ENCODE measurements around the gene SNW1.
"Not testable (repeated sequence)": the region's sequence is repeated elsewhere in the genome, so short reads cannot be mapped to it uniquely, and the experiment has no call there.

Gene SNW1

DNA sequence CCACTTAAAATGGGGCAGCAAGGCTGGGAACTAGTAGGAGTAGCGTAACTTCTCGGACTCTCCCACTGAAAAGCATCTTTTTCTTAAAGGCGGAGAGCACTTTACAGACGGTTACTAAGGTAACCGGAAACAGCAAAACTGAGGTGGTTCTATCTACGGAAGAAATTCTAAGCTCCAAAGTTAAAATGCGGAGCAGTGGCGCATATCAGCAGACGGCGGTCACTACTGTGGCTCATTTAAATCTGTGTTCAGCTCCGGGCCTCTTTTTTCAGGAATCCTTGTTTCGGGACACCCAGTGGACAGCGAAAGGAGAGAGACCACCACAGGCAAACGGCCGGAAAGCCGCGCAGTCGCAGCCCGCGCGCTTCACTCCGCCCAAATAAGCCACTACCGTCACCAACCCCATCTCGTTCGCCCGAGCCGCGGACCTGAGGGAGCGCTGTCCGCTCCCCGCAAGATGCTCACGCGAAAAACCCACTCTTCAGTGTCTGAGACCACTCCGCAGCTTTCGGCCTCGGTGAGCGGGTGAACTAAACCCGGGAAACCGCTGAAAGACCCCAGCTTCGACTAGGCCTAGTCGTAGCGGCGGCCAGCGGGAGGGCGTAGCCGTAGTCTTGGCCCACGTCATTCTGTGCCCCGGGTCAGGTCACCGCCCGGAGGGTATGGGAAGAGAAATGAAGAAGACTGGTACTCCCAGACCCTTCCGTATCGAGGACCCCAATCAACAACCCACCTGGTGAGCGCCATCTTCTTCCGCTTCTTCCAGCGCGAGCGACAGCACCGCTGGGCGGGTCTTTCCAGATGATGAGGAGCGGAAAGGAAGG is at the start of gene SNW1:
TSS of gene SNW1 (minus strand) at position 776 of the 824 bp plus-strand sequence. CDS start at position 747, 29 bp downstream.
- peak in 1 of 2 experiments; percentile 96 for DNase-seq

DNA sequence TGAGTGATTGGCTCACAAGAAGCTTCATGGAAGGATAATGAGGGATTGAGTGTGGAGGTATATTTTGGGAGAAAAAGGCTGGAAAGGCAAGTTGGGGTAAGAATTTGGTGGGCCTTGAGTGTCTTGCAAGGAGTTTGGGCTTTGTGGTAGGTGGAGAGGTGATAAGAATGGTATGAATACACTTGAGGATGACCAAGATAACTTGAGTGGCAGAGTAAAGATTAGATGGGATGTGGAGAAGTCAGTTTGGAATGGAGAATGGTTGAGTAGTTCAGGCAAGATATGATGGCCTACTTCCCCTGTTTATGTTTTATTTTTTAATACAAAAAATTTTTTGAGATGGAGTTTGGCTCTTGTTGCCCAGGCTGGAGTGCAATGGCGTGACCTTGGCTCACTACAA is 48.1 kb upstream of the SNW1 start:
- DNase-seq: no peak

DNA sequence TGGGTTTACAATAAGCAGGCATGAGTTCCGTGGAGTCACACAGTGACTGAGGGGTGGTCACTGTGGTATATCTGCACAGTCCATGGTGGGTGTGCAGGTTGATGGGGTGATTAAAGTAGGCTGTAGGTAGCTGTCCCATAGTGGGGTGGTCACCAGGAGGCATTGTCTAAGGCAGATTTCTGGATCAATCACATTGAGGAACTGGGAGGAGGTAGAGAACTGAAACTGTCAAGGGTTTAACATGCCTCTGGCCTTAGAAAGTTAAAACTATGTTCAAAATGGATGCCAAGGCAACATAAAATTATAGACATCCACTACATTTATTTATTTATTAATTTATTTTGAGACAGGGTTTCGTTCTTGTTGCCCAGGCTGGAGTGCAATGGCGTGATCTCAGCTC is 47.3 kb upstream of the SNW1 start:
- DNase-seq: no peak

DNA sequence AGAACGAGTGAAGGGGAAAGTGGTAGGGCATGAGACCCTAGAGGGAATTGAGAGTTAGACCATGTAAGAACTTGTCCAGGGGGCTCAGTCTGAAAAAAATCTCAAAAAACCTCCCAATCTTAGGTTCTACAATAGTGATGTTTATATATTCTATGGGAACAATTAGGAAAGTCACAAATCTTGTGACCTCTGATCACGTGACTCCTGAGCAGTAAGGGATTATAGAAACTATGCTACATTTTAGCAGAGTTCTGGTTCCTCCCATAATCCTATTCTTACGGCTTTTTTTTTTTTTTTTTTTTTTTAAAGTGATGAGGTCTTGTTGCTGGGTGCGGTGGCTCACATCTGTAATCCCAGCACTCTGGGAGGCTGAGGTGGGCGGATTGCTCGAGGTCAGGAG is 44.8 kb upstream of the SNW1 start:
- no peak for DNase-seq

DNA sequence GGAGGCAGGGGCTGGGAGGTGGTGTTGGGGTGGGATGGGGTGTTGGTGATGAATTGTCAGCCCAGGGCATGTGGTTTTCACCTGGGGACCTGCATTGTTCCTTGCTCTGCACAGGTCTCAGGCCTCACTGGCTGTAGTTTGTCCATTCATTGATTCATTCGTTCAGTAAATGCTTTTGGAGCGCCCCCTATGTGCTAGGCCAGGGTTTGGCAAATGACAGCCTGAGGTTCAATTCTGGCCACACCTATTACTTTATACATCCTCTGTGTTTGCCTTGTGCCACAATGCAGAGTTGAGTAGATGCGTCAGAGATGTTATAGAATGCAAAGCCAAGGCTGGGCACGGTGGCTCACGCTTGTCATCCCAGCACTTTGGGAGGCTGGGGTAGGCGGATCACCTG is 43.6 kb upstream of the SNW1 start:
- no peak for DNase-seq

DNA sequence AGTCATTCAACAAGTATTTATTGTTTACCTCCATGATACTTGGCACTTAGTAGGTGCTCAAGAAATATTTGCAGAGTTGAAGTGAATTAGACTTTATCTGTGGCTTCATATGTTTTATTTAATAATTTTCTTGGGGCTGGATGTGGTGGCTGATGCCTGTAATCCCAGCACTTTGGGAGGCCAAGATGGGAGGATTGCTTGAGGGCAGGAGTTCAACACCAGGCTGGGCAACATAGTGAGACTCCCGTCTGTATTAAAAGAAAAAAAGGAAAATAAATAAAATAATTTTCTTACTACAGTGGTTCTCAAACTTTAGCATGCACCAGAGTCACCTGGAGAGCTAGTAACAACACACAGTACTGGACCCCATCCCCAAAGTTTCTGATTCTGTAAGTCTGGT is 39.9 kb upstream of the SNW1 start:
- no peak for DNase-seq

DNA sequence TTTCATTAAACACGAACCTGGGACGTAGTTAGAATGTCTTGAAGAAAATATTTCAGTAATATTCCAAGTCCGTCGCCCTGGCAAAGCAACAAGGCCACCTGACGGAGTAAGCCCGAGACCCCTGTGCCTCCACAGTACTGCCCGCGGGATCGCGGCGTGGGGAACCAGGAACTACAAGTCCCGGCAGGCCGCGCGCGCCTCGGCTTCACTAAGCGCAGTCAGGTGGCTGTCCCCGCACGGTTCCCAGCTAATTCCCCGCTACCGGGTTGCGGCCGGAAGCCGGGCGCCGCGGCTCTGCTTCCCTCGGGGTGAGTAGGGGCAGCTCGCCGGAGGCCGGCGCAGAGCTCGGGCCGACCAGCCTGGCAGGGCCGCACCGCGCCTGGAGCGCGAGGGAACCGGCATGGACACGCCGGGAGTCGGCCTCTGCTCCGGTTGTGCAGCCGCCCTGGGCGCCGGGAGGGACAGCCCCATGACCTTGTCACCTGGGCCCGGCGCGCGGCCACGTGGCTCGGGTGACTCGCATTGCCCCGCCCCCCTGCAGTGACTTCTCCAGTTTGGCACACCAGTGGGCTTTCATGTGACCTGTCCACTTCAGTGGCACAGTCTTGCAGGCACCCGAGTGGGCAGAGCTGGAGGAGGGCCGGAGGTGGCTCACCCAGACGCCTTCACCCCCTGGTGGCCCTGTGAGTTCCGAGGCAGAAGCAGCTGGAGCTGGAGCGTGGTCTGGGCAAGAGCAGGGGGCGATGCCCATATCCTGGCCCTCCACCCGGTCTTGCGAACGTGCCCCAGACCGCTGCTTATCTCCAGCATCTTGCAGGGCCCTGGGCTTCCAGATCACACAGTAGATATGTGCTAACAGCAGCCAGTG is 39.1 kb upstream of the SNW1 start, which contains the start of gene ADCK1:
TSS of gene ADCK1 (plus strand) at position 247 of the 868 bp plus-strand sequence. CDS start 18,870 bp downstream, outside the sequence.
- DNase-seq: peak; percentile 84 to 87

DNA sequence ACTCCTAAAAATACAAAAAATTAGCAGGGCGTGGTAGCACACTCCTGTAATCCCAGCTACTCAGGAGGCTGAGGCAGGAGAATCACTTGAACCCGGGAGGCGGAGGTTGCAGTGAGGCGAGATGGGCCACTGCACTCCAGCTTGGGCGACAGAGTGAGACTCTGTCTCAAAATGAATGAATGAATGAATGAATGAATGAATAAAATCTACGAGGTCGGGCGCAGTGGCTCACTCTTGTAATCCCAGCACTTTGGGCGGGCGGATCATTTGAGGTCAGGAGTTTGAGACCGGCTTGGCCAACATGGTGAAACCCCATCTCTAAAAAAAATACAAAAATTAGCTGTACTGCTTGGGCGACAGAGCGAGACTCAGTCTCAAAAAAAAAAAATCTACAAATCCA is 38.5 kb upstream of the SNW1 start:
- DNase-seq: not testable (repeated sequence)

DNA sequence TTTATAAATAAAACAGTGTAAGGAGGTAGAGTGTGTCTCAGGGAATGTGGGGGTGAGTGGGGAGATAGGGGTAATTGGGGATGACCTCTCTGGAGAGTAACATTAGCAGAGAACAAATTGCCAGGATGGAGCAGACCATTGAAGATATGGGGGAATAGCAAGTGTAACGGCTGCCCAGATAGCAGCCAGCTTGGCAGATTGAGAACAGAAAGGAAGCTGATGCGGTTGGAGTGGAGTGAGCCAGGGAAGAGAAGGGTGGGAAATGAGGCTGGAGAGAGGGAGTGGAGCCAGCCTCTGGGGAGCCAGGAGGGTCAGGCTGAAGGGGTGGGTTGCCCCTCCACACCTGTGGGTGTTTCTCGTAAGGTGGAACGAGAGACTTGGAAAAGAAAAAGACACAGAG is 33.4 kb upstream of the SNW1 start:
- DNase-seq: no peak

DNA sequence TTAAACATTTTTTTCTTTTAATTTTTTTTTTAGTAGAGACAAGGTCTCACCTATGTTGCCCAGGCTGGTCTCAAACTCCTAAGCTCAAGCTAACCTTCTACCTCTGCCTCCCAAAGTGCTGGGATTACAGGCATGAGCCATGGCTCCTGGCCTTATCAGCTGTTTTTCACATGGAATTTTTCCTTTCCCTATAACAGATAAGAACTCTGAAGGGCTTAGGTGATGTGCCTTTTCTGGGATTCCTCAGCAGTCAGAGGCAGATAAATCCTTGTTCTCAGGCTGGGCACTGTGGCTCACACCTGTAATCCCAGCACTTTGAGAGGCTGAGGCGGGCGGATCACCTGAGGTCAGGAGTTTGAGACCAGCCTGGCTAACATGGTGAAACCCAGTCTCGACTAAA is 32.3 kb upstream of the SNW1 start:
- not testable (repeated sequence) for DNase-seq

DNA sequence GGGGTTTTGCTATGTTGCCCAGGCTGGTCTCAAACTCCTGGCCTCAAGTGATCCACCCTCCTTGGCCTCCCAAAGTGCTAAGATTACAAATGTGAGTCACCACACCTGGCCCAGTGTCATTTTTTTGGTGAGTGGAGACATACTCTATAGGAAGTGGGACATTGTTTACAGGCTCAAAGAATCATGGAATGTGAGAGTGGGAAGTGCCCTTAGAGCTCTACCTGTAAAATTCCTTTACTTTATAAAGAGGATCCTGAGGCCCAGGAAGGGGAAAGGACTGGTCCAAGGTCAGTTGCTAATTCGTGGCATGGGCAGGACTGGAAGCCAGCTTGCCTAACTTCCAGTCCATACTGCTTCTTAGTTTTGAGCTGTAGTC is 30.3 kb upstream of the SNW1 start:
- no peak for DNase-seq

DNA sequence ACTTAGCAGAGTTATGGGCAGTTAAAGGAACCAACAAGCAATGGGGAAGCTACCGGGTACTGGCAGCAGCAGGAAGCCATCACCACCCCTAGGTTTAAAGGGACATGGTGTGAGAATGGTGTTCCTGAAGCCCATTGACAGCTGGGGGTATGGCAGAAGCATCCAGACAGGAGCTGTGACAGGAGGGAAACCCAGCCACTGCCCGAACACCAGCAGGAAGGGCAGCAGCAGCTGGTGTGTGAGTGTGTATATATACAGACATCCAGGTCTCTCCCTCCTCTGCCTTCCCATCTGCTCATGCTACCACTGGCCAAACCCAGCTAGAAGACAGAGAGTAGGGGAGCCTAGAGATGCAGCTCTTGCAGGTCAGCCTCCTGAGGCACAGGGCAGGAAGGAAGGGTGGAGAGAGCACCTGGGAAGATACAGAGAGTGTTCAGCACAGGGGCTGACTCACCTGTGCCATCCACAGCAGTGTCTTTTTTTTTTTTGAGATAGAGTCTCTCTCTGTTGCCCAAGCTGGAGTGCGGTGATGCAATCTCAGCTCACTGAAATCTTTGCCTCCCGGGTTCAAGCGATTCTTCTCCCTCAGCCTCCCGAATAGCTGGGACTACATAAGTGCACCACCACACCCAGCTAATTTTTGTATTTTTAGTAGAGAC is 29.7 kb upstream of the SNW1 start:
- DNase-seq: no peak

DNA sequence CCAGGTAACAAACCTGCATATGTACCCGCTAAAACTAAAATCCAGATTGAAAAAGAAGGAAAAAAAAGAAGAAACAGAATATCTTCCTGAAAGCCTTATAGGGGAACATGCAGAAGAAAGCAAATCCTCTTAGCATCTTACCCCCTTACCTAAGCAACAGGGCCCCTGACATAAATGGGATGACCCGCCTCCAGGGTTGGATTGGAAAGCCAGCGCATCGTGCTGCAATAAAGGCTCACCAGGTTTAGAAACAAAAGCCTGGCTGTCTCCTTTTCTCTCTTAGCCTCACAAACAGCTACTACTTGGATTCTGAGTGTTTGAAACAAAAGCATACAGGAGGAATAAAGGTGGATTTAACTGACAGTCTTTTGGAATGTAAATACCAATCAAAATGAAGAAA is 25.2 kb upstream of the SNW1 start:
- no peak for DNase-seq

DNA sequence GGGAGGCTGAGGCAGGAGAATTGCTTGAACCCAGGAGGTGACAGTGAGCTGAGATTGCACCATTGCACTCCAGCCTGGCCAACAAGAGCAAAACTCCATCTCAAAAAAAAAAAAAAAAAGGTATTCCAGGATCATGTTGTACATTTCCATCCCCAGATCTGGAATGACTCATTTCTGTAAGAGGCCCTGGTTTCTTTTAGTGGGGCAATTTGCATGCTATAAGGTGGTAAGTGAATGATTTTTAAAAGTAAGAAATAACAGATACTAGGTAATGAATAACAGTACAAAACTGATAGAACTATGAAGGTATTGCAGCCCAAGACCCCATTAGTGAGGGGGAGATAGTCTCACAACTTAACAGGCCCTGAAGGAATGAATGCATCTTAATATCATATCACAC is 21.2 kb upstream of the SNW1 start:
- no peak for DNase-seq

DNA sequence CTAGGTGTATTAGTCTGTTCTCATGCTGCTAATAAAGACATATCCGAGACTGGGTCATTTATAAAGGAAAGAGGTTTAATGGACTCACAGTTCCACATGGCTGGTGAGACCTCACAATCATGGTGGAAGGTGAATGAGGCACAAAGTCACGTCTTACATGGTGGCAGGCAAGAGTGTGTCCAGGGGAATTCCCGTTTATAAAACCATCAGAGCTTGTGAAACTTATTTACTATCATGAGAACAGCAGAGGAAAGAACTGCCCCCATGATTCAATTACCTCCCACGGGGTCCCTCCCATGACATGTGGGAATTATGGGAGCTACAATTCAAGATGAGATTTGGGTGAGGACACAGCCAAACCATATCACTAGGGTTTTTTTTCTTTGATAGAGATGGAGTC is 13.0 kb upstream of the SNW1 start:
- DNase-seq: not testable (repeated sequence)

DNA sequence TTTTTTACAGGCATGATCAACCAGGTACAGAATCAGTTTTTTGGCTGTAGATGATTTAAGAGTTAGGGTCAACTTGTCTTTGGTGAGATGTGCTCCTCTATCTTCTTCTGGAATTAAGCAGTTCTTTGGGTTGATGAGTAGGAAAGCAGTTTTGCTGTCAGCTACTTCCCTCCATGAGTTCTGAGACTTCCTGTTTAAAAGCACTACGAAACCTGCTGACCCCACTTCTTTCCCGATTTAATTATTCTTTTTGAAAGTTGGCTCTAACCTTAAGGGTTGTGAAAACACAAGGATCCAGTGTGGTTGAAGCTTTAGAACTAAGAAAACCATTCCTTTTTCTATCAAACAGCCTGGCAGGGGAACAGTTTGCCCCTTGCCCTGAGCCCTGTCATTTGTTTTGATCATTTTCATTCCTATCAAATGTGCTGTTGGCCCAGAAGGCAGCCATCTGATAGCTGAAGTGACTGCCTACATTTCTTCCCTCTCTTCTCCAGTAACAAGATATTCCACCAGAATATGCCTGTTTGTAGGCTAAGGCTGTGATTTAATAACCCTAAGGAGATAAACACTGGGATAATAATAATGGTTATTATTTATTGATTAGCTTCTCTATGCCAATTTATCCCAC is 7.6 kb upstream of the SNW1 start:
- DNase-seq: not testable (repeated sequence)

DNA sequence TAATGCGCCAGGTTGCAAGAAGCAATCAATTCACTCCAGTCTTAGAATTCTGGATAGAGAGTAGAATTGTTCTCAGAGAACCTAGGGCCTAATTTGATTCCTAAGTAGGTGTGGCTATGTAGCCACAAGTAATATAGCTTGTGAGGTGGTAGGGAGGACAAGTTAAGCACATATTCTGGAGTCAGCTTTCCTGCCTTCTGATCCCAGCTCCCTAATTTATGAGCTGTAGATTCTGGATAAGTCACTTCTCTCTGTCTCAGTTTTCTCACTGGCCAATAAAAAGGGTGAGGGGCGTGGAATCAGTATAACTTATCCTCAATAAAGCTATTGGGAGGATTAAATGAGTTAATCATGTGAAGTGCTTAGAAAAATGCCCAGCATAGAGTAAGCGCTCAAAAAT is 3.0 kb upstream of the SNW1 start:
- no peak for DNase-seq

DNA sequence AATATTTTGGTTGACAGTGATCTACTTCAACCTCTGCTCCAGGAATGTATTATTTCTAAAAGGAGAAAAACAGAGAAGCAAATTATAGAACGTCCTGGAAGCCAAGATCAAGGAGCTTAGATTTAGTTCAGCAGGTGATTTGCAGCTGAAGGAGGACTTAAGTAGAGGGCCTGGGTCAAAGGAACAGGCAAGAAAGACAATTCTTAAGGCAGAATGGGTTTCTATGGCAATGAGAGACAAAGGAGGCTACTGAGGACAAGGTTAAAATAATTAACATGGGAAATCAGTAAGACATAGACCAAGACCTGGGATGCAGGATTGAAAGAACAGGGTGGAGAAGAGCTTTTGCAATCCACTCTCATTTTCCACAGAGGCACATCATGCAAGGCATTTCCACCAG is 2.4 kb upstream of the SNW1 start:
- DNase-seq: no peak

DNA sequence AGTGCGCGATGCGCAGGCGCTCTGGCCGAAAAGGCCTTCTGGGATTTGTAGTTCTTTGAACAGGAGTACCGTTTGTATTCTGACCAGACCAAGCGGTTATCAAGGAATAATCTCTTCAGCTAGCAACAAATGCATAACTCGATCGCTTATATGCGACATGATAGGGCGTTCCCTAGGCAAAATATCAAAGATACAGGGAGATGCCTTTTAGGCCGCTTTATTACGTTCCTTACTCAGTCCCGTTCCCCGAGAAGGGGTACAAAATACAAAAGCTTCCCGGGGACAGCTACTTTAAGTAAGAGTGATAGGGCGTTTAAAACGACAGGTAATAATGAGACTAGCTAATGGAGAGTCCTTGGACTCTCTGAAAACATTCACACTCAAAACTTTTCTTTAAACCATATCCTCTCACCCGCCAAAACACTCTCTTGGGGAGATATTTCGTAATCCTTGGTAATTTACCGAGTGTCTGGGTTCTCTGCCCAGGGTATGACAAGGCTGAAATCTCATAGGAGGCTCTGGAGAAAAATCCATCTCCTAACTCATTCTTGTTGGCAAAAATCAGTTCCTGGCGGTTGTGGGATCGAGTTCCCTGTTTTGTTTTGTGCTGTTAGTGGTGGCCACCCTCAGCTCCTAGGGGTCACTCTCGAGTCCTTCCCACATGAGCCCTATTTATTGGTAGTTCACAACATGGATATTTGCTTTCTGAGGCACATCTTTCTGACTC is 412 bp upstream of the SNW1 start:
- DNase-seq: peak in 1 of 2 experiments; percentile 92

DNA sequence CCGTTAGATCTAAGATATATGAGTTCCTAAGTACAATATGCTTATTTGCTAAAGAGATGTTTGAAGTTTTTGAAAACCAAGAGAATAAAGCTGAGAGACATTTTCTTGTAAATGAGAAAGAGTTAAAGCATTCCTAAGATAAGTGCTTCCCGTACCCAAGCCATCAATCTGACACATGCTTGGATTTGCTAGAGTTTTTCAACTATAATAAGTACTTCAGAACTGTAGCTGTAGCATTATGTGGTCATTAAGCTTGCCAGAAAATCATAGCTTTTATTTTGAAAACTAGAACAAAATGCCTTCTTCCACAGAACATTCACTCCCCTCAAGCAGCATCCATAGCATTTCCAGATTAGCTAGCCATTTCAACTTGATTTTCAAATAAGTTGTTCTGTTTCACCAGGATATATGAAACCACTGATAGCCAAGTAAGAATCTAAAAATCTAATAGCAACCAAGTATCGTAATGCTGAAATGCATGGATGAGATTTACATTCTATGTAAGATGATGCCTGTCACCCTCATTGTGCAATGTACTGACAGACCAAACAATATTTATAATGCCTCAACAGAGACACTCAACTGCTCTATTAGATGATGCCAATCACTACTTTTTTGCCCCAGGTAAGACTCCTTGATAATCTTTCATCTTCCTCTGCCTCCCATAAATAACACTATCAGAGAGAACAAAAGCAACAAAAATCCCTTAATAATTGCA is 8.0 kb downstream of the SNW1 start:
- no peak for DNase-seq

DNA sequence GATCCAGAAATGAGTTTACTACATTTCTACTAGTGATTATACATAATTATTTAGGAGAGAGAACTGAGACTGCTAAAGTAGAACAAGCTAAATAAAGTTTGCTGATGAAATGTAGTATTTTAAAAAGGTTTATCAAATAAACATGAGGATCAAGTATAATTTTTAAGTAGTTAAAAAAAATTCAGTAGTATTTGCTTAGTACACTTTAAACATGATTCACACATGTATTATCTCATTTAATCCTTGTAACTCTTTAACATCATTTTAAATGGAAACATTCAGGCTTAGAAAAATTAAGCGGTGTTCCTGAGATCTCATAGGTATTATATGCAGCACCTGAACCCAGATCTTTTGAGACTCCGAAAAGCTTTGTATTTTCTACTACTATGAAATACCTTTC is 8.7 kb downstream of the SNW1 start:
- DNase-seq: no peak

DNA sequence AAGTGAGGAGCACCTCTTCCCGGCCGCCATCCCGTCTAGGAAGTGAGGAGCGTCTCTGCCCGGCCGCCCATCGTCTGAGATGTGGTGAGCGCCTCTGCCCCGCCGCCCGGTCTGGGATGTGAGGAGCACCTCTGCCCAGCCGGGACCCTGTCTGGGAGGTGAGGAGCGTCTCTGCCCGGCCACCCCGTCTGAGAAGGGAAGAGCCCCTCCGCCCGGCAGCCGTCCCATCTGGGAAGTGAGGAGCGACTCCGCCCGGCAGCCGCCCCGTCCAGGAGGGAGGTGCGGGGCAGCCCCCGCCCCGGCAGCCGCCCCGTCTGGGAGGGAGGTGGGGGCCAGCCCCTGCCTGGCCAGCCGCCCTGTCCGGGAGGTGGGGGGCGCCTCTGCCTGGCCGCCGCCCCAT is 13.5 kb downstream of the SNW1 start:
- DNase-seq: not testable (repeated sequence)

All from NCI-H187 (cell line).